ENCODE results near the gene ZNF563.

Gene ZNF563

DNA sequence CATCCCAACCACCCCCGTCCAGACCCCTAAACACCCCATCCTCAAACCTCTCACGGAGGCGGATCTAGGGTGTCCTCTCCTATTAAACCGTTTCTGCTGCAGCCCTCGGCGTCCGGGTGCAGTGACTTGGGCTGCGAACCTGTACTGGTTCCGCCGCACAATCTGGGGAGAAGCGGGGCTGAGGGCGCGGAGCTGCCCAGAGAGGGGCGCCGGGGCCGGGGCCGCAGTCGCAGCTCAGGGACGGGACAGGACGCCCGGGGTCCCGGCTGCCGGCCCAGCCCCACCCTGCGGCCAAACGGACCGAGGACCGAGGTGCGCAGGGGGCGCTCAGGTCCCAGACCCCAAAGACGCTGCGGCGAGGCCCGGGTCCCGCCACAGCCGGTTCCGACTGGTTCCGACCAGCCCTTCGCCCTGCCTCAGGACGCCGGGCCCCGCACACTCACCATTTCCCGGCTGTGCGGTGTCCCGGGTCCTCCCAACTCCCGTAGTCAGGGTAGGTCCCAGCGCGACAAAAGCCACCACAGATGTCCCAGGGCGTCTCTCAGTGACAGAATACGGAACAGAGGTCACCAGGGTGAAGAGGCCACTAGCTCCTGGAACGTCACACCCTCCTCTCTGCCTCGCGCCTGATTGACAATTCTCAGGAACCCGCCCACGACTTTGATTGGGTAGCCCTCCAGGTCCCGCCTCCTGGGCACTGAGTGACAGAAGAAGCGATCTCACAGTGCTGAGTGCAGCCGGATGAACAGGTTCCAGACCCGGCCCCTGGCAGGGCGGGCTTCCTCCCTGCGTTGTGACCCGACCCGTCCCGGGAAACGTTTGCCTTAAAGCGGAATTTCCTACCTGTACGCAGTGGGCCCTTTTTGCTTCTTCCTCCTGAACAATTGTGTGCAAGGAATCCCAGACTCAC, 38.9 kb downstream of the ZNF563 start, which contains the start of gene ZNF44:
ZNF44 (minus strand) TSS at position 635 of the 910 bp plus-strand sequence; CDS start at position 446, 189 bp downstream.
- peak; percentile 98 for DNase-seq

DNA sequence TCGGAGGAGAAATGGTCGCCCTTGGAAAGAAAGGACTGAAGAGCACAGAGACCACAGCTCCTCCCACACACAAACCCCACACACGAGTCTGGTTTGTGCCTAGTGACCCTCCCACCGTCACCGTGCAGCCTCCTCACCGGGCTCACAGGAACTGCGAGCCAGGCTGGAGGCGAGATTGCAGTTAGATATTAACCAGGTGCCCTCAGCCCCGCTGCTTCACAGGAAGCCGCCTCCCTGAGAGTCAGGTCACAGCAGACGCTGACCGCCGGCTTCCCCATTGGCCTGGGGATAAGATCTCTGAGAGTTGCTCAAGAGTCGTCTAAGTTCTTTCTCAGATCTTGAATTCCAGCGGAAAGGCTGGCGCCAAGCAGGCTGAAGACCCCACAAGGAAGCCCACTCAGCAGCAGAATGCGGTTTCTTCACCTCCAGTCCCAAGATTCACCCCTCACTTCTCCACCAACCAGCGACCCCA, 39.6 kb downstream of the ZNF563 start:
- peak; percentile 71 for DNase-seq

DNA sequence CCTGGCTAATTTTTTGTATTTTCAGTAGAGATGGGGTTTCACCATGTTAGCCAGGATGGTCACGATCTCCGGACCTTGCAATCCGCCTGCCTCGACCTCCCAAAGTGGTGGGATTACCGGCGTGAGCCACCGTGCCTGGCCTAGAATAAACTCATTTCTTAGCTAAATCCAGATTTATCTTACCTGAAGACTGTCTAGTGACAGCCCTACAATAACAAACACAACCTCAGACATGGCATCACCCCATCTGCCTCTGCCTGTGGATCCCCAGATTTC, 43.7 kb downstream of the ZNF563 start:
- DNase-seq = no peak

DNA sequence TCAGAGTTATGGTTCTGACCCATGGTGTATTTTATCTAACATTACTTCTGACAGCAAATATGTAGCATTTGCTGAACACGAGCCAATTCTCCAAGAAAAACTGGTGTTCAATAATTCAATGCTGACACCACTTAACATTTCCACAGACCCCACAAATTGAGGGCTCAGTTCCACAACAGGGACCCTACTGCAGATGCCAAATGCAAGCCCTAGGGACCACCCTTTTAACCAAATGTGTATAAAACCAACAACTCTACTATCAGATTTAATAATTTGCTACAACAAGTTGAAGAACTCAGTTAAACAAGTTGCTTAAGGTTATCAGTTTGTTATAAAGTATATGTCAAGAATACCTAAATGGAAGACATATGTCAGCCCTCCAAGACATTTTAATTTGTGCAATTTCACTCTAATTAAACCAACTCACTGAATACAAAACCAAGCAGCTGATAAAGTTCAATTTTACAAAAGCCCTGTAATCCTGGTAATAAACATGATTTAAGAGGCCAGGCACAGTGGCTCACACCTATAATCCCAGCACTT, 45.4 kb downstream of the ZNF563 start:
- no peak for DNase-seq

DNA sequence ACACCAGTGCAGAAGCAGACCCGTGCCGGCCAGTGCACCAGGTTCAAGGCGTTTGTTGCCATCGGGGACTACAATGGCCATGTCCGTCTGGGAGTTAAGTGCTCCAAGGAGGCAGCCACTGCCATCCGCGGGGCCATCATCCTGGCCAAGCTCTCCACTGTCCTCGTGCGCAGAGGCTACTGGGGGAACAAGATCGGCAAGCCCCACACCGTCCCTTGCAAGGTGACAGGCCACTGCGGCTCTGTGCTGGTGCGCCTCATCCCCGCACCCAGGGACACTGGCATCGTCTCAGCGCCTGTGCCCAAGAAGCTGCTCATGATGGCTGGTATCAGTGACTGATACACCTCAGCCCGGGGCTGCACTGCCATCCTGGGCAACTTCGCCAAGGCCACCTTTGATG, 48.8 kb downstream of the ZNF563 start:
- DNase-seq = no peak

DNA sequence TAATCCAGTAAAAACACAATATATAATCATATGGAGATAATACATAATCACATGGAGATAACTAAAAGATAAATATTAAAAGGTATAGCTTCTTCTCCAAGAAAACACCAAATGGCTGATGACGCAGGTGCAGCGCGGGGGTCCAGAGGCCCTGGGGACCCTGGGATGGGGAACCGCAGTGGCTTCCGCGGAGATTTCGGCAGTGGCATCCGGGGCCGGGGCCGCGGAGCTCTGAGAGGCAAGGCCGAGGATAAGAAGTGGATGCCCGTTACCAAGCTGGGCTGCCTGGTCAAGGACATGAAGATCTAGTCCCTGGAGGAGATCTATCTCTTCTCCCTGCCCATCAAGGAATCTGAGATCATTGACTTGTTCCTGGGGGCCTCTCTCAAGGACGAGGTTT, 49.2 kb downstream of the ZNF563 start:
- DNase-seq = no peak

DNA sequence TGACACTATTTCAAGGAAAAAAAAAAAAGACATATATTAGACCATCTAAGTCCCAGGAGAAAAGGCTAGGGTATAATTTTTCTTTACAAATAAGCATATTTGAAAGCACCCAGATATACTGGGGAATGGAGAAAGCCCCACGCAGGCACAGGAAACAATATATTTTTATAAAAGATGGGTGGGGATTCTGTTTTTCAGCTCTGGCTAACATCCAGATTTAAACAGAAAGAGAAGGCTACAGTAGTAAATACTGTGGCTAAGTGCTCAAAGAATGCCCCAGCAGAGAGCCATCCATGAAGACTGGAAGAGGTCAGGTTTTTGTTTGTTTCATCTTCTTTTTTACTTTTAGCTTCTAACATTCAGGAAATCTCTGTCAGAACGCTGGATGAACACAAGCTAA, 54.7 kb downstream of the ZNF563 start:
- DNase-seq = no peak

DNA sequence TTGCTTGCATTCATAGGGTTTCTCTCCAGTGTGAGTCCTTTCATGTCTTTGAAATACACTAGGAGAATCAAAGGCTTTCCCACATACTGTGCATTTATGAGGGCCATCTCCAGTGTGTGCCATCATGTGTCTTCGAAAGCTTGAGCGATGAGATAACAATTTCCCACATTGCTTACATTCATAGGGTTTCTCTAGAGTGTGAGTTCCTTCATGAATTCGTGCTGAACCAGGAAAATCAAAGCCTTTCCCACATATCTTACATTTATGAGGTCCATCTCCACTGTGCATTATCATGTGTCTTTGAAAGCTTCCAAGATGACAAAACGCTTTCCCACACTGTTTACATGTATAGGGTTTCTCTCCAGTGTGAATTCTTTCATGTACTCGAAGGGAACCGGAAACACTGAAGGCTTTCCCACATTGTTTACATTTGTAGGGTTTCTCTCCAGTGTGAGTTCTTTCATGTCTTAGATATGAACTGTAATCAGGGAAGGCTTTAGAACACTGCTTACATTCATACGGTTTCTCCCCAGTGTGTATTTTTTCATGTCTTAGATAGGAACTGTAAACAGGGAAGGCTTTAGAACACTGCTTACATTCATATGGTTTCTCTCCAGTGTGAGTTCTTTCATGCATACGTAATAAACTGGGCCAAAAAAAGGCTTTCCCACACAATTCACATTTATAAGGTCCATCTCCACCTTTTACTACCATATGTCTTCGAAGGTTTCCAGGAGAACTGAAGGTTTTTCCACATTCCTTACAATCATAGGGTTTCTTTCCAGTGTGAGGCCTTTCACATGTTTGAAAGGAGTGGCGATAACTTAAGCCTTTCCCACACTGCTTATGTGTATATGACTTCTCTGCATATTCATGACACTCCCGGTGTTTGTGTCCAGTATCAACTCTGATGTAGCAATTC, 60.2 kb downstream of the ZNF563 start:
- no peak for DNase-seq

DNA sequence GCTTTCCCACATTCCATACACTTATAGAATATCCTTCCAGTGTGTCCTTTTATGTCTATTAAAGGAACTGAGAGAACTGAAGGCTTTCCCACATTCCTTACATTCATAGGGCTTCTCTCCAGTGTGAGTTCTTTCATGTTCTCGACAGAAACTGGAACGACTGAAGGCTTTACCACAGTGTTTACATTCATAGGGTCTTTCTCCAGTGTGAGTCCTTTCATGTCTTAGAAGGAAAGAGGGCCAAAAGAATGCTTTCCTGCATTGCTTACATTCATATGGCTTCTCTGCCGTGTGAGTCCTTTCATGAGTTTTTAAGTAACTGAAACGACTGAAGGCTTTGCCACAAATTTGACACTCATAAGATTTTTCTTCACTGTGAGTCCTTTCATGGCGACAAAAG, 61.0 kb downstream of the ZNF563 start:
- DNase-seq = no peak

DNA sequence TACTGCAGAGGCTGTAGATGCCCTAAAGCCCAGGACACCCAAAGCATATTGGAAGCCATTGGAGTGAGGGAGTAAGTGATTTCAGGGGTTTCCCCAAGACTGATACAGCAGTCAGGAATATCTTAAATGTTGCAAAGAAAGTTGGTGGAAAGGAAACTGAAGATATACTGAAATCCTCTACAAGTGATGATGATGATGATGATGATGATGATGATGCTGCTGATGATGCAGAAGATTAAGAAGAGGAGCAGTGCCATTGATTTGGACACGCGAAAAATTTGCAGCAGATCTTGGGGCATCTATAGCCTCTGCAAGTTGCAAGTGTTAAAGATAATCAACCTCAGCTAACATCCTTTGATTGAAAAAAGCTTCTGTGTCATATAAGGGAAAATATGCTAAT, 62.6 kb downstream of the ZNF563 start:
- no peak for DNase-seq
